COLO829 (cell line): ENCODE measurements around the gene SH3BP2.

Source experiments
- DNase-seq: peaks from one replicate; pipeline ENCODE4 v3.0.0; 2012; ENCODE audit warnings: low spot score

Gene SH3BP2

GRCh38 chr4:2819244-2820215, 26.6 kb downstream of the SH3BP2 start:
- no peak for DNase-seq

GRCh38 chr4:2820216-2820982, 27.5 kb downstream of the SH3BP2 start:
- DNase-seq: no peak

- no peak for DNase-seq
Observed at GRCh38 chr4:2822461-2823300, 29.8 kb downstream of the SH3BP2 start.

GRCh38 chr4:2823301-2823670, 30.4 kb downstream of the SH3BP2 start:
- DNase-seq: no peak

- no peak for DNase-seq
Observed at GRCh38 chr4:2823671-2824328, 30.9 kb downstream of the SH3BP2 start.

- DNase-seq: no peak
Observed at GRCh38 chr4:2824329-2824835, 31.5 kb downstream of the SH3BP2 start.

- DNase-seq: no peak
Observed at GRCh38 chr4:2824836-2825381, 32.0 kb downstream of the SH3BP2 start.

- no peak for DNase-seq
Observed at GRCh38 chr4:2825740-2826139, 32.9 kb downstream of the SH3BP2 start.

GRCh38 chr4:2827071-2827873, 34.4 kb downstream of the SH3BP2 start:
- DNase-seq: no peak

GRCh38 chr4:2827874-2828751, 35.2 kb downstream of the SH3BP2 start:
- no peak for DNase-seq

GRCh38 chr4:2828758-2829181, 35.9 kb downstream of the SH3BP2 start:
- DNase-seq: no peak

GRCh38 chr4:2829321-2829932, 36.5 kb downstream of the SH3BP2 start:
- no peak for DNase-seq

- DNase-seq: no peak
Observed at GRCh38 chr4:2829933-2830451, 37.1 kb downstream of the SH3BP2 start.

GRCh38 chr4:2830632-2831610, 38.0 kb downstream of the SH3BP2 start:
- DNase-seq: no peak

- no peak for DNase-seq
Observed at GRCh38 chr4:2831611-2832308, 38.9 kb downstream of the SH3BP2 start.

- DNase-seq: no peak
Observed at GRCh38 chr4:2832309-2832980, 39.6 kb downstream of the SH3BP2 start.
